IPS DF 6.9 (cell line): ENCODE data around the gene CCDC83.
"Not testable (repeated sequence)": the region's sequence is repeated elsewhere in the genome, so short reads cannot be mapped to it uniquely, and the experiment has no call there.

Experiments used
- DNase-seq: peaks from one replicate; pipeline ENCODE4 v3.0.0-alpha.2; 2013; ENCODE audit warnings: low read depth, low spot score
- H3K27ac ChIP-seq: one replicate; pipeline ENCODE4 v1.5.1; 2013; ENCODE audit warnings: low read length, control low read depth
- H3K27me3 ChIP-seq: 2 replicates; pipeline ENCODE4 v1.6.1; 2013; ENCODE audit warnings: mild to moderate bottlenecking, low read length; ENCODE audit not compliant: control insufficient read depth, insufficient read depth
- H3K36me3 ChIP-seq: 2 replicates; pipeline ENCODE4 v1.6.1; 2013; ENCODE audit warnings: low read length; ENCODE audit not compliant: control insufficient read depth, insufficient read depth
- H3K4me1 ChIP-seq: 2 replicates; pipeline ENCODE4 v1.6.1; 2013; ENCODE audit warnings: low read length; ENCODE audit not compliant: control insufficient read depth, insufficient read depth
- H3K4me3 ChIP-seq: 2 replicates; pipeline ENCODE4 v1.5.1; 2013; ENCODE audit warnings: mild to moderate bottlenecking, low read length
- H3K9me3 ChIP-seq: 2 replicates; pipeline ENCODE4 v1.6.1; 2013; ENCODE audit warnings: low read length, inconsistent platforms; ENCODE audit not compliant: control insufficient read depth, insufficient read depth
- WGBS: extraction: QIAGEN DNeasy Blood & Tissue Kit; methylation state at CpG from one replicate; pipeline ENCODE4 v1.1.7; 2013; ENCODE audit warnings: mixed read lengths, missing lambda C conversion rate; ENCODE audit not compliant: insufficient read length, insufficient coverage; 5-methylcytosine and 5-hydroxymethylcytosine counted together

The CCDC83 gene

DNA sequence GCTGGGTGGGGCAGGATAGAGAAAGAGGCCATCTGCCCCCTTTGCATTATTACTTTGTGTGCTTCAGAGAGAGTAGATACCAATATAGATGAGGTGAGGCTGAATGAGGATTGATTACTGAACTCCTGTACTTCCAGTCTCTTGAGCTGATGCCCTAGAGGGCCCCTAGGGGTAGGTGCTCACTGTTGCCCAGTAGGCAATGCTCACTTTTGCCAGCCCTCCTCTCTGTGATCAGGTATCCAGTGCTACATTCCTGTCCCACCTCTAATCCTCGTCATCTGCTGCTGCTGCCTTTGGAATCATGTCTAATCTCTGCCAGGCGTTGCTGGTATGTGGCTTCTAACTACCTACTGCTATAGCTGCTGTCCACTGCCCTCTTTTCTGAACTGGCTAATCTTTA, 57.2 kb downstream of the CCDC83 start:
- no CpG with 5 or more reads among the region's 2 CpGs for WGBS

DNA sequence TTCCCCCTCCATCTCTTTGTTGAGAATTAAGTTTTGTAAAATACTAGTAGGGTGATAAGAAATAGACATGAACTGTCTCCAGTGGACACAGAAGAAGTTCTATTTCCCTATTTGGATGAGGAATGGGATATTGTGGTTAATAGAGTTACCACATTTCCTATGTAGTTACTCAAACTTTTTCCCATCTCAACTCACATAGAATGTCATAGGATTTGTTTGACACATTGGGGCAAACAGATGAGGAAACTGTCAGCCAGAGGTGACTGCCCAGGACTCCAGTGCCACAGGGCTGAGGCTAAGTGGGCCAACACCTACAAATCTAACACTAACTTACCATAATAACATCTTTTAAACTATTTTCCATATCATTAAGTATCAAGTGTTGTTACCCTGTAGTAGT, 58.3 kb downstream of the CCDC83 start:
- Histone ChIP-seq H3K27me3 (no peaks in the 10 kb centered on the region), H3K4me3 (no peak overlapping the region), H3K36me3 (no peaks in the 10 kb centered on the region), H3K27ac (no peak overlapping the region), H3K9me3 (no peaks in the 10 kb centered on the region), H3K4me1 (no peaks in the 10 kb centered on the region)
- no peak for DNase-seq

More for the DNA sequence above, 57.2 kb downstream of the CCDC83 start:
- Histone ChIP-seq H3K9me3 (no peaks in the 10 kb centered on the region), H3K4me3 (no peak overlapping the region), H3K27ac (no peak overlapping the region), H3K36me3 (no peaks in the 10 kb centered on the region), H3K27me3 (no peaks in the 10 kb centered on the region), H3K4me1 (no peaks in the 10 kb centered on the region)
- DNase-seq: no peak

DNA sequence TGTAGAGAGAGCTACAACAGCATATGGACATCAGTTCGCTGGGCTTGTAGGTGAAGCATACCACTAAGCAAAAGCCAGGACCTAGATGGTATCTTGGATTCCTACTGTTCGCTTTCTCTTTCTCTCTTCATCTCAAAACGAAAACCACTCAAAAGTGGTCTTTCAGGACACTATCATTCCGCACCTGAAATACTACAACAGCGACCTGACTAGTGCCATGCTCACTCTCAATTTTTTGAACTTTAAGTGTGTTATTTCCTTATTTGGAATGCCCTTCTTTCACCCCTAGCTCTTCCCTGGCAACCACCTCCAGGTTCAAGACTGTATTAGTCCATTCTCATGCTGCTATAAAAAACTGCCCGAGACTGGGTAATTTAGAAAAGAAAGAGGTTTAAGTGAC, 59.2 kb downstream of the CCDC83 start:
- Histone ChIP-seq H3K27me3 (no peaks in the 10 kb centered on the region), H3K4me1 (no peaks in the 10 kb centered on the region; the same call in 1 of the 2 replicates), H3K36me3 (no peaks in the 10 kb centered on the region), H3K4me3 (no peak overlapping the region), H3K27ac (no peak overlapping the region), H3K9me3 (no peaks in the 10 kb centered on the region)
- DNase-seq: no peak
- WGBS: no CpG with 5 or more reads among the region's 6 CpGs

DNA sequence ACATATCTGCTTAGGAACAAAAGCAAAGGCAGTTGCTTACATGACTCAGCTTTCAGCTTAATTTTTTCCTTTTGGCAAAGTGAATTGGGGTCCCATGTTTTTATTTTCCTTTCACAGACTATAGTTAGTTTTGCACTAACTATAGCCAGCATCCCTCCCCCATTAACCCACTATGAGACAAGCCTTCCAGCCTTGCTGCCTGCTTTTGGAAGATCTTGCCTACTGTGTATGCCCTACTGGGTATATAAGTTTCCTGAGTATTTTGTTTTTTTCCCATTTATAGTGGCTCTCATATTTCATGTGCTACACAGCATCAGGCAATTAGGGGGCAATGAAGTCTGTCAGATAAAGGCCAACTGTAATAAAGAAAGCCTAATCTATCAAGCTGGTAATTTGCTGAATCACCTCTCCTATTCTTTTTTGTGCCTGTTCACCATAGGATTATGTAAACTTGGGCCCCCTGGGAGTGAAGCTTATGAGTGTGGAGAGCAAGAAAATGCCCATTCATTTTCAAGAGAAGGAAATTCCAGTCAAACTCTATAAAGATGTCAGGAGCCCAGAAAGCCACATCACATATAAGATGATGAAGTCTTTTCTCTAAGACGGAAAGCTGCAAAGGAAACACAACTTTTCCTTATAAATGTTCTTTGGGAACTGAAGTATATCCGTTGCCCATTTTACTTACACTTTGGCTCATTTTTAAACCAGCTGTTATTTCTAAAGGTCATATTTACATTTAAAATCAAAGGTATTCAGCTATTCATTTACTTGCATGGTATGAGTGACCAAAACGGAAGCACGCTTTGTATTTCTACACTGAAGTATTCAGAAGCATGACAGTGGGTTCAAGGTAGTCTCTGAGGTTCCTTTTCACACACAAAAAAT, 64.0 kb downstream of the CCDC83 start:
- no peaks in the 10 kb centered on the region; the same call in 1 of the 2 replicates for H3K4me1 ChIP-seq
- H3K27me3 ChIP-seq: no peaks in the 10 kb centered on the region
- no peaks in the 10 kb centered on the region for H3K36me3 ChIP-seq
- DNase-seq: no peak
- H3K27ac ChIP-seq: no peak overlapping the region
- no peaks in the 10 kb centered on the region for H3K9me3 ChIP-seq
- no peak overlapping the region for H3K4me3 ChIP-seq
- WGBS: no CpG with 5 or more reads among the region's 4 CpGs

DNA sequence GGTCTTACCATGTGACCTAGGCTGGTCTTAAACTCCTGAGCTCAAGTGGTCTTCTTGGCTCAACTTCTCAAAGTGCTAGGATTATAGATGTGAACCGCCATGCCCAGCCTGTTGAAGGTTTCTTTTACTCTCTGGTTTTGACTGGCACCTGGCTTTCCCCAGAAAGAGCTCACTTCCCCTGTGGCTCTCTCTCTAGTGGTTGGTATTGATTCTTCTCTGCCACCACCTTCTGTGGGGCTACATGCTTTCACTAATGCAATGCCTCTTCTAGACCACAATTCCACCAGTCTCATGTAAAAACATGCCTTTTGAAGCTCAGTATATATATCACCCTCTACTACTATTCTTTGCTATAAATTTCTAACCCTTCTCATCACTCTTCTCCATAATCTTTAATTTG, 67.2 kb downstream of the CCDC83 start:
- Histone ChIP-seq H3K4me3 (no peak overlapping the region), H3K27ac (no peak overlapping the region), H3K4me1 (no peaks in the 10 kb centered on the region; the same call in 1 of the 2 replicates), H3K27me3 (no peaks in the 10 kb centered on the region), H3K9me3 (no peaks in the 10 kb centered on the region), H3K36me3 (no peaks in the 10 kb centered on the region)
- no peak for DNase-seq
- WGBS: no CpG with 5 or more reads among the region's 1 CpG

DNA sequence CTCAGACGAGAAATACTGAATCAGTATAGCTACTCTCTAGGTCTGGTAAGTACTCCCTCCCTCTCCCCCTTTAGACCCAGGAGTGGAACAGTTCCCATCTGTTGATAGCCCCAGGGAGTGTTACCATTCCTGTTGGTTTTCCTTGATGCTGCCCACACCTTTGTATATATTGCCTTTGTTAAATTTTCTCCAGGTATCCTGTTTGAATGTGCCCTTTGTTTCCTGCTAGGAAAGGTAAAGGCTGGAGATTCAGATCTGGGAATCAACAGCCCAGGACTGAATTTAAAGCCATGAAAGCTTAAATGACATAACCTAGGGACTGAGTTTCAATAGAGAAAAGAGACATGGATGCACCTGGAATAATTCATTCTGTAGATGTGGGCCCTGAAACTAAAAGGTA, 68.3 kb downstream of the CCDC83 start:
- Histone ChIP-seq H3K9me3 (no peaks in the 10 kb centered on the region), H3K36me3 (no peaks in the 10 kb centered on the region), H3K4me1 (no peaks in the 10 kb centered on the region; the same call in 1 of the 2 replicates), H3K4me3 (no peak overlapping the region), H3K27me3 (no peaks in the 10 kb centered on the region), H3K27ac (no peak overlapping the region)
- DNase-seq: no peak
- no CpG with 5 or more reads among the region's 1 CpG for WGBS

DNA sequence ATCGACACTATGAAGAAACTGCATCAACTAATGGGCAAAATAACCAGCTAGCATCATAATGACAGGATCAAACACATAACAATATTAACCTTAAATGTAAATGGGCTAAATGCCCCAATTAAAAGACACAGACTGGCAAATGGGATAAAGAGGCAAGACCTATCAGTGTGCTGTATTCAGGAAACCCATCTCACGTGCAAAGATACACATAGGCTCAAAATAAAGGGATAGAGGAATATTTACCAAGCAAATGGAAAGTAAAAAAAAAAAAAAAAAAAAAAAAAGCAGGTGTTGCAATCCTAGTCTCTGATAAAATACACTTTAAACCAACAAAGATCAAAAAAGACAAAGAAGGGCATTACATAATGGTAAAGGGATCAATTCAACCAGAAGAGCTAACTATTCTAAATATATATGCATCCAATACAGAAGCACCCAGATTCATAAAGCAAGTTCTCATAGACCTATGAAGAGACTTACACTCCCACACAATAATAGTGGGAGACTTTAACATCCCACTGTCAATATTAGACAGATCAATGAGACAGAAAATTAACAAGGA, 71.6 kb downstream of the CCDC83 start:
- no CpG with 5 or more reads among the region's 2 CpGs for WGBS
- H3K27ac ChIP-seq, H3K4me3 ChIP-seq, H3K4me1 ChIP-seq, H3K36me3 ChIP-seq, H3K9me3 ChIP-seq, DNase-seq, H3K27me3 ChIP-seq: not testable (repeated sequence)

DNA sequence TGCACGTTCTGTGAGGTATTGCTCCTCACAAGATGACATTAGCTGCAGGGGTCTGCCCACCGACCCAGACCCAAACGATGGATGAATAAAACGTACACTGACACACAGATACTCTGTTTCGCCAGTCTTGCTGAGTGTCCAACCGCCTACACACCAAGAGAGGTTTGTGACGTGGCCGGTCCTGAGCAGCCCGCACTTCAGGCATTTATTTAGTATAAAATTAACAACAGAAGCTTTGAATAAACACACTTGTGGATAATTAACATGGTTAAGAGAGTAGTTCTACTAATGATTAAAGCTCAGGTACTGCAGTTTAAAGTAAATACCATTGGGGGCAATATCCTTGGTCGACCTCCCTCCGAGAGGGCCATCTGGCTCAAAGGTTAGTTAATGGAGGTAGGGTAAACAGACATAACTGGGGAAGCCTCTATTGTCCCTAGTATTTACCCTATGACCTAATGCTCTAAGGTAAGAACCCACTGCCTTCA, 75.7 kb downstream of the CCDC83 start:
- H3K36me3 ChIP-seq: no peaks in the 10 kb centered on the region
- no peak overlapping the region for H3K27ac ChIP-seq
- H3K27me3 ChIP-seq: no peaks in the 10 kb centered on the region
- DNase-seq: no peak
- H3K9me3 ChIP-seq: no peaks in the 10 kb centered on the region
- no peak overlapping the region for H3K4me3 ChIP-seq
- WGBS: no CpG with 5 or more reads among the region's 11 CpGs
- H3K4me1 ChIP-seq: no peaks in the 10 kb centered on the region

DNA sequence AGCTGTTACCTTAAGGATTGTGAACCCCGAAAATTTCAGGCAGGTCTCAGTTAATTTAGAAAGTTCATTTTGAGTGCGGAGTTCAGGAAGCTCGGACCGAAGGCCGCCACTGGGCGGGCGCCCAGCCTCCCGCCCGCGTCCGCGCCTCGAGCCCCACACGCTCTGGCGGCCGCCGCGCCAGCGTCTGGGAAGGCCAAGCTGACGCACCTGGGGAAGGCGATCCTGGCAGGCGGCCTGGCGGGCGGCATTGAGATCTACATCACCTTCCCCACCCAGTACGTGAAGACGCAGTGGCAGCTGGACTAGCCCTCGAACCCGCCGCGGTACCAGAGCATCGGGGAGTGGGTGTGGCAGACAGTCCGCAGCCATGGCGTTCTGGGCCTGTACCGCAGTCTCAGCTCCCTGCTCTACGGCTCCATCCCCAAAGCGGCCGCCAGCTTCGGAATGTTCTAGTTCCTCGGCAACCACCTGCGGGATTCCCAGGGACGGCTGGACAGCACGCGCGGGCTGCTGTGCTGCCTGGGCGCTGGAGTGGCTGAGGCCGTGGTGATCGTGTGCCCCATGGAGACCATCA, 79.5 kb downstream of the CCDC83 start:
- H3K4me3 ChIP-seq: no peak overlapping the region
- H3K36me3 ChIP-seq: no peaks in the 10 kb centered on the region
- no peaks in the 10 kb centered on the region for H3K27me3 ChIP-seq
- WGBS: no CpG with 5 or more reads among the region's 47 CpGs
- no peak for DNase-seq
- H3K4me1 ChIP-seq: no peaks in the 10 kb centered on the region
- no peaks in the 10 kb centered on the region; the same call in 1 of the 2 replicates for H3K9me3 ChIP-seq
- no peak overlapping the region for H3K27ac ChIP-seq

DNA sequence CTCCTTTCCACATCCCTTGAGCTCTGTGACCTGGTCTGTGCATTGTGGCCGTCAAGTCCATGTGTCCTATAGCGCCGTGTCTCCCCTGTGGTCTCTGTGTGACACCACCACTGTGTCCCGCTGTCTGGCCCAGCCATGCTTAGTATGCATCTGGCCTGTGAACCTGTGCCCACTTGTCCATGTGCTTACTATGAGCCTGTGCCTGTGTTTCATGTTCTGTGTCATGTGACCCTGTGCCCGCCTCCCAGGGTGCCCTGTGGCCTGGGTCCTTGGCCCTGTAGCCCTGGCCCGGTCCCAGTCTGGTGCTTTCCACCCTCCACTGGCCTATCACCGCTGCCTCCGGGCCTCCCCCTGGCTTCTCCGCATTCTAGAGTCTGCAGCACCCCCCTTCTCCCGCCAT, 80.6 kb downstream of the CCDC83 start:
- Histone ChIP-seq H3K4me3 (no peak overlapping the region), H3K27me3 (no peaks in the 10 kb centered on the region), H3K9me3 (no peaks in the 10 kb centered on the region; the same call in 1 of the 2 replicates), H3K4me1 (no peaks in the 10 kb centered on the region), H3K36me3 (no peaks in the 10 kb centered on the region), H3K27ac (no peak overlapping the region)
- WGBS: no CpG with 5 or more reads among the region's 10 CpGs
- no peak for DNase-seq
